ENCODE measurements around the gene C4orf50. TPM values are rescaled to one million over a fixed set of nuclear protein-coding genes. Genes with fewer than 3 reads are reported as not detected.

The C4orf50 gene
- total RNA-seq, 3 donors from 2014 or later: 0.07 to 0.73 (median 0.09) TPM

DNA sequence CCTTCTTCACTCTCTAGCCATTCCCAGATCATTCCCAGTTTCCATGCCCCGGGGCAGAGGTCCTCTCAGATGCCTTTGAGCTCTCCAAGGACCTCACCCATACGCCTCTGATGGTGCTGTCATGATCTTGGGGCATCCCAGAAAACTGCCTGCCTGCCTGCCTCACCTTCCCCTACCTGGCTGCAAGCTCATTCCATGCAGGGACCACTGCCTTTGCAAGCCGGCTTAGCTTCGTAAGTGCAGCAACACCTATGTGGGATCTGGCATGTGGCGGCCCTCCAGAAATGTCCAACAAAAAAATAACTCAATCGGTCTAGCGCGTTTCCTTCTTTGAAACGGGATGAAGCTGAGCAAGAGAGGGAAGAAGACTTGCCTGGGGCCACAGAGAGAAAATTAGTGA, 53.0 kb downstream of the C4orf50 start:
- H3K4me1 ChIP-seq (ENCODE audit: low read depth): no peaks in the 10 kb centered on the region
- intact Hi-C loops (cut with DNase I, micrococcal nuclease): no loop called here
- no peaks in the 10 kb centered on the region for H3K9me3 ChIP-seq
- no peaks in the 10 kb centered on the region for H3K36me3 ChIP-seq (ENCODE audit: low read depth)
- DNase-seq (no peak), ATAC-seq (no peak)
- no peak overlapping the region for H3K4me3 ChIP-seq
- TF ChIP-seq, protein P1, sequence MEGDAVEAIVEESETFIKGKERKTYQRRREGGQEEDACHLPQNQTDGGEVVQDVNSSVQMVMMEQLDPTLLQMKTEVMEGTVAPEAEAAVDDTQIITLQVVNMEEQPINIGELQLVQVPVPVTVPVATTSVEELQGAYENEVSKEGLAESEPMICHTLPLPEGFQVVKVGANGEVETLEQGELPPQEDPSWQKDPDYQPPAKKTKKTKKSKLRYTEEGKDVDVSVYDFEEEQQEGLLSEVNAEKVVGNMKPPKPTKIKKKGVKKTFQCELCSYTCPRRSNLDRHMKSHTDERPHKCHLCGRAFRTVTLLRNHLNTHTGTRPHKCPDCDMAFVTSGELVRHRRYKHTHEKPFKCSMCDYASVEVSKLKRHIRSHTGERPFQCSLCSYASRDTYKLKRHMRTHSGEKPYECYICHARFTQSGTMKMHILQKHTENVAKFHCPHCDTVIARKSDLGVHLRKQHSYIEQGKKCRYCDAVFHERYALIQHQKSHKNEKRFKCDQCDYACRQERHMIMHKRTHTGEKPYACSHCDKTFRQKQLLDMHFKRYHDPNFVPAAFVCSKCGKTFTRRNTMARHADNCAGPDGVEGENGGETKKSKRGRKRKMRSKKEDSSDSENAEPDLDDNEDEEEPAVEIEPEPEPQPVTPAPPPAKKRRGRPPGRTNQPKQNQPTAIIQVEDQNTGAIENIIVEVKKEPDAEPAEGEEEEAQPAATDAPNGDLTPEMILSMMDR (IDR thresholded peaks at IDR 0.05): no peak

DNA sequence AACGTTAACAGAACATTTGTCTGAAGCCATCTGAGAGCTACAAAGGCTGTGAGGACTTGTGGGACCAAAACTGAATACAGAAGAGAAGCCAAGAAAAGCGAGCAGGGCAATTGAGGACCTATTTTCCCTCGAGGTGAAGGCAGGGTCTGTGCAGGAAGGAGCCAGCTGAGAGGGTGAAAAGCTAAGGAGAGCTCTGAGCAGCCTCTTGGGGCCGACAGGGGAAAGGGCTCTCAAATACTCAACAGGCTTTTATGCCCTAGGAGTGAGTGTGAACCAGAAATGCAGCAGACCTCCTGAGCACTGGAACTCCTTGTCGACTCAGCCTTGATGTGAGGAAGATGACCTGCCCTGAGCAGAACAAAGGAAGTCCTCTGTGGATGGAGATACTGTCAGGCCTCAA, 54.2 kb downstream of the C4orf50 start:
- intact Hi-C loops (cut with DNase I, micrococcal nuclease): no loop called here
- ATAC-seq (no peak), DNase-seq (no peak)
- Histone ChIP-seq H3K4me3 (no peak overlapping the region), H3K4me1 (ENCODE audit: low read depth) (no peaks in the 10 kb centered on the region), H3K9me3 (no peaks in the 10 kb centered on the region), H3K36me3 (ENCODE audit: low read depth) (no peaks in the 10 kb centered on the region)
- TF ChIP-seq, protein P1 (IDR thresholded peaks at IDR 0.05): no peak

DNA sequence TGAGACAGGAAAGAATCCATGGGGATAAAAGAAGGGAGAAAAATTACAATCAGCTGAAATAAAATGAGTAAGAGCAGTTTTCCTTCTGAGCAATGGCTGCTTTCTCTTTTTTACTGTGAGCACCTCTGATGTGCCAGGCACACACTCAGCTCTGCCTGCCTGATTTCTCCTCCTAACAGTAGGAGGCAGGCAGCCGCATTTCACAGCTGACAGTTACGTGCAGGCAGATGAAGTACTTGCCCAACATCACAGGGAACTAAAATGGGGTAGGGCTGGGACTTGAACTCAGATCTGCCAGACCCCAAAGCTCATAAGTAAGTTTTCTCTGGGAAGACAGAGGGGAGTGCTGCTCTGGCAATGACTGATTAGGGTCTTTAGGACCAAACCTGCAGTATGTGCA, 54.6 kb downstream of the C4orf50 start:
- Histone ChIP-seq H3K4me1 (ENCODE audit: low read depth) (no peaks in the 10 kb centered on the region), H3K9me3 (no peaks in the 10 kb centered on the region), H3K4me3 (no peak overlapping the region), H3K36me3 (ENCODE audit: low read depth) (no peaks in the 10 kb centered on the region)
- ATAC-seq (no peak), DNase-seq (no peak)
- intact Hi-C loops (cut with DNase I, micrococcal nuclease): no loop called here
- TF ChIP-seq, protein P1 (IDR thresholded peaks at IDR 0.05): no peak

GRCh38 chr4:5962416-5962815, 55.8 kb downstream of the C4orf50 start:
- H3K4me3 ChIP-seq: no peak overlapping the region
- no peak for ATAC-seq
- no peaks in the 10 kb centered on the region for H3K36me3 ChIP-seq (ENCODE audit: low read depth)
- TF ChIP-seq, protein P1 (IDR thresholded peaks at IDR 0.05): no peak
- intact Hi-C loops (cut with DNase I, micrococcal nuclease): no loop called here
- DNase-seq: no peak
- H3K4me1 ChIP-seq (ENCODE audit: low read depth): no peaks in the 10 kb centered on the region
- H3K9me3 ChIP-seq: no peaks in the 10 kb centered on the region

DNA sequence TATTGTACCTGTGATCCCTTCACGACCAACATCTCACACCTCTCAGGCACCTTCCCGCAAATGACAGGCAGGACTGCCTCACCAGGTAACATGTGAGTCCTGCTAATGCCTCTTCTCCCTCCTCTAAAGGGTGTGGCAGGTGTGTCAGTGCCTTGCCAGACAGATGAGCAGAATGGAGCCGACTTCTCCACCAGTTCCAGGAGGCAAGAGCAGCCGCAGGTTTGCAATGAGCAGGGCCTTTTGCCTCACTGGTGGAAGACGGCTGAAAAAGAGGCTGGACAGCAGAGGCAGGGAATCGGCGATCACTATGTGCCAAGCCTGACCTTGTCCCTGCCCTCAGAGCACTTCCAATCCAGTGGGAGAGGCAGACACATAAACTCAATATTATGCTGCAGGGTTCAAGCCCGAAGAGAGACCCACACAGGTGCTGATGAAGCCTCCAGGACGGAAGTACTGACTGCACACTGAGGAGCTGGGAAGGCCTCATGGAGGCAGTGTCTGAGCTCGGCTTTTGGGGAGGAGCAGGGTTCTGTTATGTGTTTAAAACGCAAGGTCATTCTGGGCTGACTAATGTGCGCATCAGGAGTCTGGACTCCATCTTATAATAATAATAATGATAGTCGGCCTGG, 57.9 kb downstream of the C4orf50 start:
- no peak for DNase-seq
- intact Hi-C loops (cut with DNase I, micrococcal nuclease): no loop called here

More for the DNA sequence above, 57.9 kb downstream of the C4orf50 start:
- no peaks in the 10 kb centered on the region for H3K9me3 ChIP-seq
- H3K4me3 ChIP-seq: no peak overlapping the region
- TF ChIP-seq, protein P1 (IDR thresholded peaks at IDR 0.05): no peak
- H3K36me3 ChIP-seq (ENCODE audit: low read depth): no peaks in the 10 kb centered on the region
- no peaks in the 10 kb centered on the region for H3K4me1 ChIP-seq (ENCODE audit: low read depth)
- no peak for ATAC-seq
